Activated T-cell treated with anti-CD3 and anti-CD28 coated beads for 1 hour (primary cell): ENCODE results near the gene CSF3R.

Experiments used
- DNase-seq: peaks from one replicate; pipeline ENCODE4 v3.0.0-alpha.2; 2020; ENCODE audit warnings: low read depth

CSF3R gene

GRCh38 chr1:36457691-36458090, 25.0 kb downstream of the CSF3R start:
- no peak for DNase-seq

- DNase-seq, result no peak
These were observed 26.3 kb downstream of the CSF3R start for GRCh38 chr1:36456391-36456928.

- DNase-seq, result no peak
These were observed 27.3 kb downstream of the CSF3R start for GRCh38 chr1:36455386-36455785.

- no peak for DNase-seq
These were observed 28.9 kb downstream of the CSF3R start for GRCh38 chr1:36453600-36454388.

- no peak for DNase-seq
These were observed 29.7 kb downstream of the CSF3R start for GRCh38 chr1:36453051-36453450.

GRCh38 chr1:36450919-36451305, 31.8 kb downstream of the CSF3R start:
- DNase-seq, result no peak

GRCh38 chr1:36450270-36450918, 32.3 kb downstream of the CSF3R start, which contains the start of gene OSCP1:
Gene OSCP1, minus strand, starts transcription at chr1:36450451. Its CDS starts 82 bp downstream, at chr1:36450369.
- peak; percentile 77 for DNase-seq

GRCh38 chr1:36448530-36449056, 34.1 kb downstream of the CSF3R start:
- no peak for DNase-seq

GRCh38 chr1:36447450-36447849, 35.3 kb downstream of the CSF3R start:
- no peak for DNase-seq

- no peak for DNase-seq
These were observed 36.0 kb downstream of the CSF3R start for GRCh38 chr1:36446746-36447145.

GRCh38 chr1:36446271-36446670, 36.4 kb downstream of the CSF3R start:
- no peak for DNase-seq

GRCh38 chr1:36443297-36443696, 39.4 kb downstream of the CSF3R start:
- no peak for DNase-seq

GRCh38 chr1:36442337-36442736, 40.4 kb downstream of the CSF3R start:
- DNase-seq, result no peak

GRCh38 chr1:36440646-36441045, 42.1 kb downstream of the CSF3R start:
- no peak for DNase-seq

- no peak for DNase-seq
These were observed 42.7 kb downstream of the CSF3R start for GRCh38 chr1:36440044-36440443.

GRCh38 chr1:36438715-36439114, 44.0 kb downstream of the CSF3R start:
- no peak for DNase-seq

GRCh38 chr1:36436821-36437220, 45.9 kb downstream of the CSF3R start:
- DNase-seq, result no peak

- no peak for DNase-seq
These were observed 49.6 kb downstream of the CSF3R start for GRCh38 chr1:36433102-36433501.

- no peak for DNase-seq
These were observed 50.1 kb downstream of the CSF3R start for GRCh38 chr1:36432616-36433015.

- no peak for DNase-seq
These were observed 56.9 kb downstream of the CSF3R start for GRCh38 chr1:36425791-36426190.

GRCh38 chr1:36421649-36422048, 61.1 kb downstream of the CSF3R start:
- no peak for DNase-seq

GRCh38 chr1:36420836-36421317, 61.8 kb downstream of the CSF3R start:
- peak; percentile 95 for DNase-seq

GRCh38 chr1:36420409-36420808, 62.3 kb downstream of the CSF3R start:
- no peak for DNase-seq
